Kidney (tissue), 14 donors: Measurements from ENCODE around the gene ANKMY1. TPM values are rescaled to one million over a fixed set of nuclear protein-coding genes. Genes with fewer than 3 reads are reported as not detected.
A peak's percentile ranks its signal among the peaks of the same experiment; 100 is the strongest.

Source experiments
- DNase-seq, 5 donors: peaks; one replicate each; pipeline ENCODE4 v3.0.0-alpha.2; 2013 to 2020
- FAIRE-seq: peaks from 2 replicates; lab custom pipeline; 2012; peaks lifted over from hg19 to GRCh38; lab: Jason Lieb, UNC
- H3K27ac ChIP-seq, 2 donors: one replicate each; pipeline ENCODE4 v1.7.0; 2013; ENCODE audit warnings: low read depth in 2 of 2, low read length in 2 of 2, inconsistent platforms in 1 of 2
- H3K27me3 ChIP-seq: one replicate; pipeline ENCODE4 v1.7.1; 2013; ENCODE audit warnings: low read length, inconsistent platforms; ENCODE audit not compliant: control insufficient read depth, insufficient read depth
- H3K36me3 ChIP-seq, 3 donors: one replicate each; pipeline versions ENCODE4 v1.7.0 to v1.7.1; 2013; ENCODE audit warnings: low read length in 3 of 3, control low read depth in 1 of 3, inconsistent platforms in 1 of 3; ENCODE audit not compliant: insufficient read depth in 3 of 3, control insufficient read depth in 2 of 3
- H3K4me1 ChIP-seq, 3 donors: one replicate each; pipeline versions ENCODE4 v1.7.0 to v1.7.1; 2013; ENCODE audit warnings: low read length in 3 of 3, inconsistent platforms in 1 of 3, low read depth in 1 of 3; ENCODE audit not compliant: control insufficient read depth in 2 of 3, insufficient read depth in 2 of 3
- H3K4me3 ChIP-seq, 3 donors: one replicate each; pipeline versions ENCODE4 v1.7.0 to v1.8.1; 2013; ENCODE audit warnings: low read length in 3 of 3, control low read depth in 1 of 3, inconsistent platforms in 1 of 3
- H3K9ac ChIP-seq, 3 donors: one replicate each; pipeline versions ENCODE4 v1.7.0 to v1.7.1; 2013; ENCODE audit warnings: low read length in 3 of 3, control low read depth in 1 of 3, inconsistent platforms in 1 of 3
- H3K9me3 ChIP-seq, 3 donors: one replicate each; pipeline versions ENCODE4 v1.7.0 to v1.7.1; 2013; ENCODE audit warnings: low read length in 3 of 3, control low read depth in 1 of 3, inconsistent platforms in 1 of 3; ENCODE audit not compliant: control insufficient read depth in 2 of 3, insufficient read depth in 1 of 3
- CTCF ChIP-seq: IDR thresholded peaks from 3 replicates; pipeline ENCODE4 v1.5.1; 2012; ENCODE audit warnings: mild to moderate bottlenecking, moderate library complexity, borderline replicate concordance; ENCODE audit not compliant: insufficient read depth; ENCODE audit errors: extremely low read depth
- intact Hi-C: fragments of 100-400 bp; cut with DNase I; formaldehyde crosslinking; loops from one replicate; pipeline ENCODE4 v1.11.1; 2022
- polyA plus RNA-seq: library from polyadenylated mRNA; stranded (reverse); fragments of 350-450 nt; fragmentation: Illumina TruSeq; extraction: RNeasy Lipid Tissue Mini Kit (QIAGEN cat#74804); gene quantifications from one replicate; pipeline ENCODE4 v1.2.3, GENCODE V29; 2014; ENCODE audit warnings: low read depth, low replicate concordance; ENCODE audit not compliant: insufficient read depth
- total RNA-seq: library from RNA; stranded (reverse); fragmentation: NEBNext Ultra II Directional; extraction: Animal tissue kit (Norgen Biotek cat#: 25700); gene quantifications from one replicate; pipeline ENCODE4 v1.2.1, GENCODE V29; 2021
- donor health status: control.
- donor health status: control.
- donor health status: control.
- donor health status: control.
- donor health status: control.
- donor health status: DM: yes; HTN: yes; CAD: no.
- donor health status: Normal renal cell carcinoma (clear cell type).

The ANKMY1 gene
- total and polyA plus RNA-seq, 2 donors from 2014 or later: 3.0 to 22.1 TPM

GRCh38 chr2:240434728-240435456 is 122.9 kb downstream of the ANKMY1 start:
- H3K9me3 ChIP-seq: no peaks in the 10 kb centered on the region
- FAIRE-seq (no peak), DNase-seq (peak; percentile 92 to 98 (median 95))
- H3K4me1 ChIP-seq: peaks cover 0 to 9% (median 3%) of the 10 kb centered on the region in 3 donors
- intact Hi-C loops: loop anchor here (5.0 kb wide), 1 partner anchor 203 kb away; no protein-coding TSS in a partner anchor
- no peaks in the 10 kb centered on the region for H3K27me3 ChIP-seq
- peak overlapping the region in 1 of 3 donors; percentile 41 for H3K4me3 ChIP-seq
- no peak for TF ChIP-seq CTCF
- H3K9ac ChIP-seq: no peak overlapping the region
- H3K36me3 ChIP-seq: no peaks in the 10 kb centered on the region
- H3K27ac ChIP-seq: no peak overlapping the region

GRCh38 chr2:240433973-240434727 is 123.6 kb downstream of the ANKMY1 start:
- no peaks in the 10 kb centered on the region for H3K36me3 ChIP-seq
- no peak for TF ChIP-seq CTCF
- no peak overlapping the region for H3K27ac ChIP-seq
- DNase-seq (peak in 1 of 5 donors; percentile 80), FAIRE-seq (no peak)
- H3K9me3 ChIP-seq: no peaks in the 10 kb centered on the region
- H3K27me3 ChIP-seq: no peaks in the 10 kb centered on the region
- peak overlapping the region in 1 of 3 donors; percentile 41 for H3K4me3 ChIP-seq
- peaks cover 0 to 9% (median 3%) of the 10 kb centered on the region in 3 donors for H3K4me1 ChIP-seq
- intact Hi-C loops: no loop called here
- H3K9ac ChIP-seq: no peak overlapping the region

- intact Hi-C loops: no loop called here
- FAIRE-seq: no peak
- Histone ChIP-seq H3K27me3 (no peaks in the 10 kb centered on the region), H3K9ac (no peak overlapping the region), H3K27ac (no peak overlapping the region), H3K36me3 (no peaks in the 10 kb centered on the region), H3K9me3 (no peaks in the 10 kb centered on the region), H3K4me3 (no peak overlapping the region), H3K4me1 (peaks cover 0 to 9% (median 3%) of the 10 kb centered on the region in 3 donors)
- no peak for TF ChIP-seq CTCF
- DNase-seq: peak in 3 of 5 donors; percentile 7 to 69 (median 53)
Observed at GRCh38 chr2:240432820-240433801, 124.7 kb downstream of the ANKMY1 start.
